Sigmoid colon (tissue), 4 donors: ENCODE measurements around the gene ADK.

Source experiments
- EP300 ChIP-seq, 4 donors: sonication (generic); formaldehyde crosslinking; IDR thresholded peaks; one replicate each; pipeline ENCODE4 v1.6.1; 2017; ENCODE audit warnings: antibody characterized with exemption in 4 of 4
- POLR2AphosphoS5 ChIP-seq, 4 donors: sonication (generic); formaldehyde crosslinking; IDR thresholded peaks; one replicate each; pipeline ENCODE4 v1.6.1; 2017; ENCODE audit warnings: antibody characterized with exemption in 4 of 4

- no peak for TF ChIP-seq EP300 (IDR thresholded peaks at IDR 0.05)
- TF ChIP-seq POLR2AphosphoS5 (IDR thresholded peaks at IDR 0.05), result no peak
Measured at GRCh38 chr10:74641659-74642058, 490.6 kb downstream of the ADK start.
